ENCODE data around the gene RAC3.
A peak's percentile ranks its signal among the peaks of the same experiment; 100 is the strongest.

RAC3 gene

DNA sequence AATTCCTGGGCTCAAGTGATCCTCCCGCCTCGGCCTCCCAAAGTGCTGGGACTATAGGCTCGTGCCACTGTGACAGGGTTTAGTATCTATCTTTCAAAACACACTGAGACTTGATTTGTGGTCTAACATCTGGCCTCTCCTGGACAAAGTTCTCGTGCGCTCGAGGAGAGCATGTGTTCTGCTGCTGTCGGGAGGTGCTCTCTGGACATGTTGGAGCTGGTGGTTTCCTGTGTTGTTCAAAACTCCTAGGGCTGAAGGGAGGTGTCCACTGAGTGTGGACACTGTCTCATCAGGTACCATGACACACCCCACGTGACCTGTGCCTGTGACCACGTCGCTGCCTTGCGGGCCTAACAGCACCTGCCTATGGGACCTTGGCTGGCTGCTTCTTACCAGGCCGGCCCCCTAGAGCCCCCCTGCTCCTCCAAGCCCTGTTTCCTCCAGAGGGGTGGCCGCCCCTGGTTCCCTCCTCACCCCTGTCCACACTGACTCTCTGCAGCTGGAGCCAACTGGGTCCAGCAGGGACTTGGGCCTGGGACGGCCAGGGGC is 14.5 kb downstream of the RAC3 start:
- DNase-seq: no peak

DNA sequence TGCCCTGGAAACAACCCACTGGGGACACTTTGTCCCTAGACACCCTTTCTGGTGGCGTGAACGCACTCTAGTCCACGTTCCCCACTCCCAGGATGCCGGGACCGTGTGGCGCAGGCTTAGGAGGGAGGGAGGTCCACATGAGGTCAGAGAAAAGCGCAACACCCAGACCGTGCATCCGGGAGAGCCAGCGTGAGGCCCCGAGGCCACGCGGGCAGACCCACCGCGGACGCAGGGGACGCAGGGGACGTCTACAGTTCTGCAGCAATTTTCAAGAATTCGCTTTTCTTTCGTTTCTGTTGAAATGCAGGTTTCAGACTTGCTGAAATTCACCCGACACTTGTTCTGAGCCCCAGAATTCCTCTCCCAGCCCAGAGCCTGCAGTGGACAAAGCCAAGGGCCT is 15.4 kb downstream of the RAC3 start:
- no peak for DNase-seq

DNA sequence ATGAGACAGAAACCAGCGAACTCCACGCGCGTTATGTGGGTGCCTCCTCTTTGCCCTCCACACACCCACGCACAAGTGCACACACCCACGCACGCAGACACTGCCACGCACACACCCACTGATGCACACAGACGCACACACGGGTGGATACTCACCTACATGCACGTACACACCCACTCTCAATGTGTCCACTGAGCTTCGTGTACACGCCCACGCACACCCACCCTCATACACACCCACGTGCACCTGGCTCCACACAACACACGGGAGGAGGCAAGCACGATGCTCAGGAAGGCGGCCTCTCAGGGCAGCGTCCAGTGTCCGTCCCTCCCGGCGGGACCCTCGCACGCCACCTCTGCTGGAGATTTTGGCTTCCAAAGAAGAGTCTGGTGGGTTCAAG is 15.9 kb downstream of the RAC3 start:
- no peak for DNase-seq

DNA sequence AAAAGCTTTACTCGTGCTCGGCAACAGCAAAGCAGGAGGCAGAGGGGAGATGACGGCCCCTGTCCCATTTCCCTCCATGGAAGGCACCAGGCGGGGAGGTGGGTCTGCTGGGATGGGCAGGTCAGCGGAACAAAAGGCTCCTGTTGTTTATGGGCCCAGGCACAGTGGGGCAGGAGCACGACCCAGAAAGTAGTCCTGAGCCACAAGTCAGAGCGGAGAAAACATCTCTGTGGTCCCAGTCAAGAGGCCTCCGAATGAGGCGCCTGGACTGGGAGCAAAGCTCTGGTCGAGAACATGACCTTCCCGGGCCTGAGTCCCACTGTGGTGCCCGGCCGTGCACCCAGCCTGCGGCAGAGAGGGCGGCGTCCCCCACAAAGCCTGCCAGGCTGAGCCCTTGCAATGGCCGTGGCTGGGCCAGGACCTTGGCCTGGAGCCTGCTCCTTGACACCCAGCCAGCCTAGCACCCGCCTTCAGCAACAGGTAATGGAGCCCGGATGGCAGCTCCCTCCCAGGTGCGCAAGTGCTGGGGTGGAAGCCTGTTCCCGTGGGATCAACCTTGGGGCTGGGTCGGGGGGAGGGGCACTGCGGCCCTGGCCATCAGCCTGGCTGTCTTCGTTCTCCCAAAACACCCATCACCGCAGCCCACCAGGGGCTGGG is 16.6 kb downstream of the RAC3 start:
- DNase-seq: no peak

DNA sequence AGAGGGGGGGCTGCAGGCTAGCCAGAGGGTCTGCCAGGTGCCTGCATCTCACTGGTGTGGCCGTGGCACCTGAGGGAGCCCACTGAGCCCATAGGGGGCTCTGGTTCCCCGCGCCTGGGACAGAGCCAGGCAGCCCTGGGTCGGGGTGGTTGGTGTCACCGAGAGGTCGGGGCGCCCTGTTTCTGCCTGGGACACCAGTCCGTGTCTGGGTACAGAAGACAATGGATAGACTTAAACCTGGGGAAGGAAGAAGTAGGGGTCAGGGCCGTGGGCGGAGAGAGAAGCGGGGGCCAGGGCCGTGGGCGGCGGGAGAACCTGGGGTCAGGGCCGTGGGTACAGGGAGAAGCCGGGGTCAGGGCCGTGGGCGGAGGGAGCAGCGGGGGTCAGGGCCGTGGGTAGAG is 17.1 kb downstream of the RAC3 start:
- no peak for DNase-seq

DNA sequence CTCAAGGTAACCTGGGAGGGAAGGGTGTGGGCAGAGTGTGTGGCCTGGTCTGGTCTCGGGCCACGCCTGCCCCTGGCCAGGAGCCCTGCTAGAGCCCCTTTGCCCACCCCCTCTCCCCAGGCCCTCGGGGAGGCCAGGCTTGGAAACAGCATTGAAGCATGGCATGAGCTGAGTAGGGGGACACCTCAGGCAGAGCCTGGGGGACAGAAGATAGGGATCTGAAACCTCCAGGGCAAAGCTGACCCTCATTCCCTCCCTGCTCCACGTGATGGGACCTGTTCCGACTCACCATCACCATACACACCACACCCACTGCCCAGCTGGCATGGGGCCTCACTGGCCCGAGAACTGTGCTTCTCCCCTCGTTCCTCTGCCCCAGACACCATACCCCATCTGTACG is 17.6 kb downstream of the RAC3 start:
- no peak for DNase-seq

DNA sequence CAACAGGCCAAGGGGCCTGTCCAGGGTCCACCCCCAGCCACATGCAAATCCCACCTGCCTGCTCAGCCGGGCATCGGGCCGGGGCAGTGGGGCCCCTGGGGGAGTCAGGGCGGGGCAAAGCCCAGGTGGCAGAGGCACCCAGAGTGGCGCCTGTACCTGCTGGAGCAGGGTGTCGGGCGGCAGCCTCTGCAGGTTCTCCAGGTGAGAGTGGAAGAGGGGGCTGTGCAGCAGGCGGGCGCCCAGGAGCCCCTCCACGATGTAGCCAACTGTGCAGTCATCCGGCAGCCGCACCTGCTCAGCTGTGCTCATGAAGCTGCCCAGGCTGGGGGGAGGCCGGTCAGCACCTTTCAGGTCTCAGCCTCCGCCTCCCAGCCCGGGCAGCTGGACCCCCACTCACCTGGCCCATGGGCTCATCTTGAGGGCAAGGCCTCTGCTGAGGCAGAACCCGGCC is 18.1 kb downstream of the RAC3 start:
- no peak for DNase-seq

DNA sequence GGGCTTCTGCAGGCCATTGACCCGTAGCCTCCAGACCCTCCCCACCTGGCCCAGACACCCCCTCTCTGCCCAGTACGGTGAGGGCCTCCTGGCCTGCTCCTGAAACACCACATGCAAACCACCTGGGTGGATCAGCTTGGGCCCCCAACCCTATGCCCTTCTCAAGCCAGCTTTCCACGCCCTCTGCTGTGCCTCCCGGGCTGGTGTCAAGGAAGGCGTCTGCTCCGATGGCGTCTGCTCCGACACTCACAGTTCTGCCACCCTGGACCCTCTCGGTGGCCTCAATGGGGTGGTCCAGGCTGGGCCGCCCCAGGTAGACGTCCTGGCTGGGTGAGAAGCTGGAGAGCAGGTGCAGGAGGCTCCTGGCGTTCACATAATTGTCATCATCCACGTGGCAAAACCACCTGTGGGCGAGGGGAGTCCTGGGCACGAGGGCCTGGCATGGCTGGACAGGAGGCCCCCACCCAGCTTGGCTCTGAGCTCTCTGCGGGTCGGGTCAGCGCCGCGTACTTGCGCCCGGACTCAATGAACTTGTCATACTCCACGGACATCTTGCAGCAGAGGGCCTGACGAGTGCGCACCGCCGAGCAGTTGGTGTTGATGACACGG is 18.8 kb downstream of the RAC3 start:
- DNase-seq: no peak

DNA sequence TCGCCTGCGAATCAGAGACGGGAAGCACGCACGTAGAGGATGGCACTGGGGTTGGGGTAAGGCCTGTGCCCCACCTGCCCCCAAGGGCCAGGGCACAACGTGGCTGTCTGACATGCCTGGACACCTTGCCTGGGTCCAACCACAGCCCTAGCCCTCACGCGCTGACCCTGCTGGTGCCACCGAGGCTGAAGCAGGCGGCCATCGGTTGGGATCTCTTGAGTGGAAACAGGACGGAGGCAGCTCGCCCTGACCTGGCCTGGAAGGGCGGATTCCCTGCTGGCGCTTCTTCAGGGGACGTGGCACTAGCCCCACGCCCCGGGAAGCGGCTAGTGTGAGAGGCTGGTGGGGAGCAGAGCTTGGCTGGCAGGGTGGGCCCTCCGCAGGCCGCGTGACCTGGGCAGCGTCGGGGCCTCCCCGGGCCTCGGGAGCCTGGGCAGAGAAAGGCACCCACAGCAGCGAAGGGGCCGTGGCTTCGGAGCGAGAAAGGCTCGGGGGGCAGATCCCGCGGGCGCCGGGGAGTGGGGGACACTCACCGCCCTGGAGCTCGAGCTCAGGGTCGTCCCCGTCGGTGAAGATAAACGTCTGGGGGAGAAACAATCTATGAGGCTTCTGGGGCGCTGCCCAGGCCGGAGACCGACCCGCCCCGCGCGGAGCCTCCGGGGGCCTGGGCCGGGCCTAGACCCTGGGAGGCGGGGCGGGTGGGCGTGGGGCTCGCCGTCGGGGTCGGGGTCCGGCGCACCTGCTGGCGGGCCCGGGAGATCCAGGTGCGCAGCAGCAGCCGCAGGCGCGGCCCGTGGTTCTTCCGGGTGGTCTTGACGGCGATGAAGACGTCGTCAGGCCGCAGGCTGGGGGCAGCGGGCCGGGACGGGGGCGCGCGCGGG is 19.5 kb downstream of the RAC3 start:
- DNase-seq: no peak

DNA sequence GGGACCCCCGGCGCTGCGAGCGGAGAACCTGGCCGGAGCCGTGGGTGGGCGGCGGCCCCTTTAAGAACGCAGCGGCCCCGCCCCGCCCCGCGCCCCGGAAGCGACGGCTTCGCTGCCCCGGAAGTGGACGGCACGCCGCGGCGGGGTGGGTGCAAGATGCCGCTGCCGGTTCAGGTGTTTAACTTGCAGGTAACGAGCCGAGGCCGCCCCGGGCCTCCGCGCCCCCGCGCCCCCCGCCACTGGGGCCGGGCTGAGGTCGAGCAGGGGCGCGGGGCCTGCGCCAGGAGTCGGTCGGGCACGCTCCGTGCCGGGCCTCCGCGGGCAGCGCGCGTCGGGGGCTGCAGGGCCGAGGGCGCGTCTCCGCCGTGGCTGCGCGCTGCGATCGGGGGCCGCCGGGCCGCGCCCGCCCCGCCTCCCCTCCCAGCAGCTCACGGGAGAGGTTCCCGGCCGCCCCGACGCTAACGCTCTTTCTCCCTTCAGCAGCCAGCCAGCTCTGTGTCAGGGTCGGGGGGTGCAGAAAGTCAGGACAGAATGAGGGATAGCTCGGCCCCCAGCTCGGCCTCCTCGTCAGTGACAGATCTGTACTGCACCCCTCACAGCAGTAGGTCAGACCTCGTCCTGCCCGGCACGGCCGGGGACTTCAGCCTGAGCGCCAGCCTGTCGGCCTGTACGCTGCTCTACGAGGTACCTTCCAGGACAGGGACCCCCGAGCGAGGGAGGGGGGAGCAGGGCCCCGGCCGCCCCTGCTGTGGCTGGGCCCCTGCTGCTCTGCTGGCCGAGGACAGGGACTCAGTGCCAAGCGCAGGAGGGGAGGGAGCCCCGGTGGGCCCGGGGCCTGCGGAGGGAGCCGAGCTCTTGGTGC is 20.5 kb downstream of the RAC3 start, which contains the start of the genes GPS1 and RFNG:
Gene GPS1 (plus strand): TSS at position 123 of the 862 bp plus-strand sequence. CDS start 34 bp downstream, at position 157.
Gene RFNG (minus strand): TSS at position 36 of the 862 bp plus-strand sequence. CDS start 45 bp downstream, outside the sequence.
- peak; percentile 31 for DNase-seq

DNA sequence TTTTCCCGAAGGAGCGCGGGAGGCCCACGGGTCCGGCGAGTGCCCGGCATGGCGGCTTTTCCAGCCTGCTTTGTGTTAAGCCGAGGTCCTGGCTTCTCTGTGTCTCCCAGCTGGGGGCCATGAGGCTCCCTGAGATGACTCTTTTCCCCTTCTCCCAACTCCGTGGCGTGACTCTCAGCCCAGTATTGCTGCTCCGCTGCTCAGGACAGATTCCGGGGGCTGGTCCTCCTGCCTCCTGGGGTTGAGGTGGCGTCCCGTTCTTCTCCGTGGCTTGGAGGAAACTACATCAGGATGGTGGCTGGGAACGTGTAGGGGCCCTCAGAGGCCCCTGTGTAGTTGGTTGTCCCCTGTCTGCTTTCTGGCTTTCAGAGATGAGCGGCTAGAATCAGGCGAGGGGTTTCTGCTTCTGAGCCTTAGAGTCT is 21.2 kb downstream of the RAC3 start:
- DNase-seq: no peak

DNA sequence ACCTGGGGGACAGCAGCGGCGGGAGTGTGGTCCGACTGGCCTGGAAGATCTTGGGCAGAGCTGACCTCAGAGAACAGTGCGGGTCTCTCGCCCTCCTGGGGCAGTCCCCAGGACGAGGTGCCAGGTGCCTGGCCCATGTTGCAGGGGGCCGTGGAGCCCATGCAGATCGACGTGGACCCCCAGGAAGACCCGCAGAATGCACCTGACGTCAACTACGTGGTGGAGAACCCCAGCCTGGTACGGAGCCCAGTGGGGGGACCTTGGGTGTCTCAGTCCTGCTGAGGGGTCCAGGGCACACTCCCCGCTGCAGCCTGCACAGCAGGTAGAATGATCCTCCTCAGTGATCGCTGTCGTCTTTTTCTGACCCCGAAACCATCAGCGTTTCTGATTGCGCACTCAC is 21.7 kb downstream of the RAC3 start:
- no peak for DNase-seq

DNA sequence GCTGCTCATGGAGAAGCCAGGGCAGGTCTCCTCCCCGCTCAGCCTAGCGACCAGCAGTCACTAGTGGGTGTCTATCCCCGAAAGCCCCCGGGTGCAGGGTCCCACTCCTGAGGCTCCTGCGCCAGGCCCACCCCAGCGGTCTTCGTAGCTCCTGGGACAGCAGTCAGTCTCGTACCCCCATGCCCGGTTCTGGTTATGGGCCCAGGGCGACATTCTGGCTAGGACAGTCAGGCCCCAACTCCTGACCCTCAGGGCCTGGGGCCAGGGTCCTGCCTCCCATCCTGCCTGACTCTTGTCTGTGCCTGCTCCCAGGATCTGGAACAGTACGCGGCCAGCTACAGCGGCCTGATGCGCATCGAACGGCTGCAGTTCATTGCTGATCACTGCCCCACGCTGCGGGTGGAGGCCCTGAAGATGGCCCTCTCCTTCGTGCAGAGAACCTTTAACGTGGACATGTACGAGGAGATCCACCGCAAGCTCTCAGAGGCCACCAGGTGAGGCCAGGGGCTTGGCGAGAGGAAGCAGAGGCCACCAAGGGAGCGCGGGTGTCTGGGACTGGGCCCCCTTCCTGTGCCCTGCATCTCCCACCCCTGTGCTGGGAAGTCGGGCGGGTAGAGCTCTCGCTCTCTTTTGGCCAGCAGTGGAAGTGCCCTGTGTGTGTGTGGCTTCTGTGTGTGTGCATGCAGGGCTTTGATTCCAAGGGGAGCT is 22.2 kb downstream of the RAC3 start:
- DNase-seq: no peak

DNA sequence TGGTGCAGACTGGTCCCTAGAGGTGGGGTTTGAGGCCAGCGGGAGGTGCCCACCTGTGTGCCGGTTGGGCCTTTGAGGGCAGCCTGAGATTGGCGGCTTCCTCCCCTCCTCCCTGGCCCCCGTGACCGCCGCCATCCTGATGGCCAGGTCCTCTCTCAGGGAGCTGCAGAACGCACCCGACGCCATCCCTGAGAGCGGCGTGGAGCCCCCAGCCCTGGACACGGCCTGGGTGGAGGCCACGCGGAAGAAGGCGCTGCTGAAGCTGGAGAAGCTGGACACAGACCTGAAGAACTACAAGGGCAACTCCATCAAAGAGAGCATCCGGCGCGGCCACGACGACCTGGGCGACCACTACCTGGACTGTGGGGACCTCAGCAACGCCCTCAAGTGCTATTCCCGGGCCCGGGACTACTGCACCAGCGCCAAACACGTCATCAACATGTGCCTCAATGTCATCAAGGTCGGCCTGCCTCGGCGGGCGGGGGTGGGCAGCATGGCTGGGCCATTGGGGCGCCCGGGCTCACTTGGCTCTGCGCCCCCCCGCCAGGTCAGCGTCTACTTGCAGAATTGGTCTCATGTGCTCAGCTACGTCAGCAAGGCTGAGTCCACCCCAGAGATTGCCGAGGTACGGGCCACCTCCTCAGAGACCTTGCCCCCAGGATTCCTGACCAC is 23.0 kb downstream of the RAC3 start:
- DNase-seq: no peak

DNA sequence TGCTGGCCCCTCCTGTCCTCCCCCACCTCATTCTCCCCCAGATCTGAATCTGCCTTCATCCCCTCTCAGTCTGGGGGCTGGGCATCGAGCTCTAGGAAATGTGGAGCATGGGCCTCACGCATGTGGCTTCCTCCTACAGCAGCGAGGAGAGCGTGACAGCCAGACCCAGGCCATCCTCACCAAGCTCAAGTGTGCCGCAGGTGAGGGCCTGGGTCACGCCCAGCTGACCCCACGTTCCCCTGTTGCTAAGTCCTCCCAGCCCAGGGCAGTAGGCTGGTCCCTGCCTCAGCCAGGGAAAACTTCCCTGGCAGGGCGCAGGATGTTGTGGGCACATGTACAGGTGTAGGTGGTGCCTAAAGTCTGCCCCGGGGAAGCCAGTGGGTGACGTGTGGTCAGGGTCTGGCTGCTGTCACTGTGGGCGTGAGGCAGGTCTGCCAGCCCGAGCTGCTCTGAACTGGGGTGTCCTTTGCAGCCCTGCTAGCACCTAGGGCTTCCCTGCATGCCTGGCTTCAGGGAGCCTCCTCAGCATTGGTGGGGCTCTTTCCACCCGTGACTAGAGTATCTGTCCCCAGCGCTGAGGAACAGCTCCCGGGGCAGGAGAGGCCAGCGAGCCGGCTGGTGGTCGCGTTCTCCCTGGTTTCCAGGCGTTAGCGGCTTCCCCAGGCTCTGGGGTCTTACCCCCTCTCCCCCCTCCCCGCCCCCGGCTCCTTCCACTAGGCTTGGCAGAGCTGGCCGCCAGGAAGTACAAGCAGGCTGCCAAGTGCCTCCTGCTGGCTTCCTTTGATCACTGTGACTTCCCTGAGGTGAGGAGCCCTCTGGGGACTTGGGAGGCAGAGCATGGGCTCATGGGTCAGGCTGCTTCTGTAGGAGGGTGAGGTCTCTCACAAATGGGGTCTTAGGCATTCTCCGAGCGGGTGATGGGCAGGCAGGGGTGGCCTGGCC is 23.8 kb downstream of the RAC3 start:
- no peak for DNase-seq

DNA sequence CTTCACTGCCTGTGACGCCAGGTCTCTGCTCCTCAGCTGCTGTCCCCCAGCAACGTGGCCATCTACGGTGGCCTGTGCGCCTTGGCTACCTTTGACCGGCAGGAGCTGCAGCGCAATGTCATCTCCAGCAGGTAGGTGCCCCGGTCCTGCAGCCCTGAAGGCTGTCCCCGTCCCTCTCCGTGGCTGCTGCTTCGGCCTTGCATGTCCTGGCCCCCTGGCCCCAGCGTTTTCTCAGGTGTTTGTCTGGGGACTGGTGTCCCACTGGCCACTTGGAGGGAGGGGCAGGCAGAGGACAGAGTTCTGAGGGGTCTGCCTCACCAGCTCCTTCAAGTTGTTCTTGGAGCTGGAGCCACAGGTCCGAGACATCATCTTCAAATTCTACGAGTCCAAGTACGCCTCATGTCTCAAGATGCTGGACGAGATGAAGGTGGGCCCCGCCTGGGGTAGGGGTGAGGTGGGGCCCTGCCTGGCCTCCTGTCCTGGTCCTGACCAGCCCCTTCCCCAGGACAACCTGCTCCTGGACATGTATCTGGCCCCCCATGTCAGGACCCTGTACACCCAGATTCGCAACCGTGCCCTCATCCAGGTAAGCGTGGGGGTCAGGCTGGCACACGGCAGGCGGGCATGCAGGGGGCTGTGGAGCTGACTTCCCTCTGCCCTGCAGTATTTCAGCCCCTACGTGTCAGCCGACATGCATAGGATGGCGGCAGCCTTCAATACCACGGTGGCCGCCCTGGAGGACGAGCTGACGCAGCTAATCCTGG is 24.7 kb downstream of the RAC3 start:
- DNase-seq: no peak

DNA sequence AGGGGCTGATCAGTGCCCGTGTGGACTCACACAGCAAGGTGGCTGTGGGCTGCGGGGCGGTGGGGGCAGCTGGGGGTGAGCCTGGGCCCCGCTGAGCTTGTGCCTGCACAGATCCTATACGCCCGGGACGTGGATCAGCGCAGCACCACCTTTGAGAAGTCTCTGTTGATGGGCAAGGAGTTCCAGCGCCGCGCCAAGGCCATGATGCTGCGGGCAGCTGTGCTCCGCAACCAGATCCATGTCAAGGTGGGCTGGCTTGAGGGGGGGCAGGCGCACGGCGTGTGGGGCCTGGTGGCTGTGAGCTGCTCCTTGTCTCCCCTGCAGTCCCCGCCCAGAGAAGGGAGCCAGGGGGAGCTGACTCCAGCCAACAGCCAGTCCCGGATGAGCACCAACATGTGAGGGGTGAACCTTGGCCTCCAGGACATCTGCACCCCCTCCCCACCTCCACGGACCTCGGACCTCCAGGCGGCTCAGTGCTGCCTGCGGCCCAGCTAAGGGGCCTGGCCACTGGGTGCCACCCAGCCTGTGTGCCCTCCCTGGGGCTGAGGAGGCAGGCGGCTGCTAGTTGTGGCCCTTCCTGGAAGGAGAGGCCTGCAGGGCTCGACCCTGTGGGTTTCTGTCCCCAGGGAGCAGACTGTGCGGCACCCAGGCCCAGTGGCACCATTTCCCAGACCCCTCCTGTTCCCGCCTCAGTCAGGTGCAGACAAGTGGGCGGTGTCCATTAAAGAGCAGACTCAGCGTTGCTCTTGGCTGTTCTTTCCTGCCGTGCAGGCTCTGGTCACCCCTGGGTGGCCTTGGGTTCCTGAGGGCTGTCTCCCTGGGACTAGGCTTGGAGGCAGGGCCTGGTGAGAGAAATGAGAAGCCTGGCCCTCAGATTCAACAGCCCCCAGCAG is 25.5 kb downstream of the RAC3 start:
- DNase-seq: no peak

DNA sequence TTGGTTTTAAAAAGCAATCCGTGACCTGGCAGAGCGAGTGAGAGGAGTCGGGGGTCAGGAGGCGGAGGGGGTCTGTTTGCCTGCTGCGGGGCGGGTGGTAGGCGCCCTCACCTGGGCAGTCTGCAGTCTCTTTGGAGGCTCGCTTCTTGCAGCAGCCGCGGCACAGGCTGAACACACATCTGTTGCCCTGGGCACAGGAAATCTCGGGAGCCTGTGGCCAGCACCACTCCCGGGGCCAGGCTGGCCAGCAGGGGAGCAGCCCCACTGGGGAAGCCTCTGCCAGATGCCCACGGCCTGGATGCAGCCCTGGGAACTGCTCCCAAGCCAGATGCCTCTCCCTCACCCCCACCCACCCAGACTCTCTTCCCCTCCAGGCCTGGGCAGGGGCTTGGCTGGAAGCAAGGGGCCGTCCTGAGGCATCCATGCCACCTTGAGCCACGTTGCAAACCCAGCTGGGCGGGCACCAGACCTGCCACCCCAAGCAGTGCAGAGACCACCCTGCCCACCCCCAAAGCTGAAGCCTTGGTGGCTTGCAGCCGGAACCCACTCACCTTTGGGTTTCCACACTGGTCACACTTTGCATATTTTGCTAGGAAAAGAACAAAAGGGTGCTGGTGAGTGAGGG is 26.9 kb downstream of the RAC3 start:
- no peak for DNase-seq

Data from NCI-H1092 (cell line).